AG20443 (cell line): ENCODE data around the gene CTXN3.
A peak's percentile ranks its signal among the peaks of the same experiment; 100 is the strongest.
"Not testable (repeated sequence)": the region's sequence is repeated elsewhere in the genome, so short reads cannot be mapped to it uniquely, and the experiment has no call there.

Experiments
- DNase-seq: peaks from one replicate; pipeline ENCODE4 v3.0.0; 2012; ENCODE audit warnings: low spot score, mixed read lengths

CTXN3 gene

GRCh38 chr5:127650649-127651048 is 1.8 kb downstream of the CTXN3 start:
- no peak for DNase-seq

- DNase-seq: no peak
Measured at GRCh38 chr5:127652952-127653611, 4.2 kb downstream of the CTXN3 start.

- DNase-seq: no peak
Measured at GRCh38 chr5:127656825-127657224, 7.9 kb downstream of the CTXN3 start.

- DNase-seq: no peak
Measured at GRCh38 chr5:127660047-127660733, 11.3 kb downstream of the CTXN3 start.

- no peak for DNase-seq
Measured at GRCh38 chr5:127664093-127664492, 15.2 kb downstream of the CTXN3 start.

- no peak for DNase-seq
Measured at GRCh38 chr5:127665641-127666040, 16.8 kb downstream of the CTXN3 start.

GRCh38 chr5:127666043-127666716 is 17.3 kb downstream of the CTXN3 start:
- DNase-seq: no peak

GRCh38 chr5:127667926-127668325 is 19.0 kb downstream of the CTXN3 start:
- no peak for DNase-seq

GRCh38 chr5:127671218-127671617 is 22.3 kb downstream of the CTXN3 start:
- DNase-seq: no peak

- DNase-seq: no peak
Measured at GRCh38 chr5:127673117-127673800, 24.4 kb downstream of the CTXN3 start.

- DNase-seq: not testable (repeated sequence)
Measured at GRCh38 chr5:127676951-127677350, 28.1 kb downstream of the CTXN3 start.

GRCh38 chr5:127679691-127680330 is 30.9 kb downstream of the CTXN3 start:
- not testable (repeated sequence) for DNase-seq

- no peak for DNase-seq
Measured at GRCh38 chr5:127680595-127680994, 31.7 kb downstream of the CTXN3 start.

- DNase-seq: no peak
Measured at GRCh38 chr5:127683008-127683407, 34.1 kb downstream of the CTXN3 start.

GRCh38 chr5:127684726-127685467 is 36.0 kb downstream of the CTXN3 start:
- DNase-seq: no peak

GRCh38 chr5:127685662-127686061 is 36.8 kb downstream of the CTXN3 start:
- DNase-seq: no peak

GRCh38 chr5:127686424-127686823 is 37.5 kb downstream of the CTXN3 start:
- DNase-seq: no peak

GRCh38 chr5:127694518-127695171 is 45.8 kb downstream of the CTXN3 start:
- no peak for DNase-seq

GRCh38 chr5:127695346-127695745 is 46.5 kb downstream of the CTXN3 start:
- DNase-seq: no peak

- DNase-seq: peak; percentile 25
Measured at GRCh38 chr5:127696683-127697082, 47.8 kb downstream of the CTXN3 start.
